SH-SY5Y (cell line): ENCODE measurements around the gene PIK3IP1.

Experiments
- GATA2 ChIP-seq: IDR thresholded peaks from 2 replicates; pipeline ENCODE4 v1.6.1; 2011; ENCODE audit warnings: mild to moderate bottlenecking, low read depth, low read length
- GATA3 ChIP-seq: IDR thresholded peaks from 2 replicates; pipeline ENCODE4 v1.6.1; 2011; ENCODE audit warnings: low read depth, mild to moderate bottlenecking, low read length, moderate library complexity

- TF ChIP-seq GATA2: no peak
- no peak for TF ChIP-seq GATA3
Measured at GRCh38 chr22:31284281-31285155, 7.8 kb downstream of the PIK3IP1 start.
